ENCODE data around the gene WASL.

The WASL gene

GRCh38 chr7:123687727-123688126, 61.1 kb downstream of the WASL start:
- DNase-seq, result no peak

- DNase-seq, result no peak
Measured at GRCh38 chr7:123687161-123687560, 61.6 kb downstream of the WASL start.

GRCh38 chr7:123682690-123683089, 66.1 kb downstream of the WASL start:
- peak; percentile 3 for DNase-seq

- no peak for DNase-seq
Measured at GRCh38 chr7:123681561-123681960, 67.2 kb downstream of the WASL start.

DNA sequence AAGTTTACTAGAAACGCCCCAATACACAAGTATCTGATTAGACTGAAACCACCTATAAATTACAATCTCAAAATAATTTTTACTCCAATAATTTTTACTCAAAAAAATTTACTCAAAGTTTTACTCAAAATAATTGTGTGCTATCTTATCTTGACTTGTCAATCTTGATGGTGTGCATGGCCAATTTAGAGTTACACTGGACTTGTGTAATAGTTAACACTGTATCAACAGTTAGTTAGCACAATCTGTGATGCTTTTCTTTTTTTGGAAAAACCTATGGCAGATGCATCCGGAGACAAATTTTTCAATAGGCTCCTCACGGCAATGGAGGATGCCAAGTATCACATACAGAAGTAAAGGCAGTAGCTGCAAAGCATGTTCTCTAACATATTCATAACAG, 68.2 kb downstream of the WASL start:
- DNase-seq, result no peak

- no peak for DNase-seq
Measured at GRCh38 chr7:123679614-123680013, 69.2 kb downstream of the WASL start.

GRCh38 chr7:123677061-123677715, 71.6 kb downstream of the WASL start:
- DNase-seq, result no peak

DNA sequence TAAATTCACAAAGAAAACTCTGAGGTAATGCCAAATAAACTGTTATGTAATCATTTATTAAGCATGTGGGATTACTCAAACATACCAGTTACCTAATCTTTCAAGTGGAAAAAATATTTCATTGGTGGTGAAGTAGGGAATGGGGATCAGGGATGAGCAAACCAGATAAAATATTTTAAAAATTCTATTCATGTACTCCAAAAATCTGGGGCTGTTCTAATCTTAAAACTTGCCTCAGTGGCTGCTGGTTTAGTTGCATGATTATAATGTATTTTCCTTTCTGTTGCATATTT, 73.7 kb downstream of the WASL start:
- no peak for DNase-seq

DNA sequence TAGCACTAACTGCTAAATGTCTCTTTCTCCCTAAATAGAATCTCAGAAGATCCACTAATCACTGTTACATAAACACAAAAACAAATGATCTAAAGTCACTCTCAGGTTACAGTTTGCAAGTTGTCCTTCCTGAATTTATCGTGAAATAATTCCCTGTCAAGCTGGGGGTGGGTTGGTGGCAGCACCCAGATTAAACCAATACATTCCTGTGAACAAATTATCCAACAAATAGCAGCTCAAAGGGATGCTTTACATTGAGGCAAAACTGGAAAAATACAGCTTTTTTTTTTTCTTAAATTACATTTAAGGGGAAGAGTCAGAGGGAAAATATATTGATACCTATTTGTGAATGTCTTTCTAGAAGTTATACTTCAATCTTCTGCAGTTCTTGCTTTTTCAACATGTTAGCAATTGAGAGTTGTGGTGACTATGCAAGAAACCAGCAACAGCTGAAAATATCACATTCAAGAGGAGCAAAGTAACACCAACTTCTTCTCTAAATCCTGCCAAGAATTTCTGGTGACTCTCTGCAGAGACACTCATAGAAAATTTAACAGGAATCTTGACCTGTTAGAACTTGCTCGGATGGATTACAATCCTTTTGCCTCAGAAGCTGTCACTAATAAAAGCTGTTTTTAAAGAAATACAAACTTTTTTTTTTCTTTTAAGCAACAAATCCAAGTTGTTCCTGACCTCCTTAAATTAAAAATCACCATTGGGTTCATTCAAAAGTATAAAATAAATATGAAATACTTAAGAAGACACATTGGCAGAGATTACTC, 74.2 kb downstream of the WASL start:
- no peak for DNase-seq

DNA sequence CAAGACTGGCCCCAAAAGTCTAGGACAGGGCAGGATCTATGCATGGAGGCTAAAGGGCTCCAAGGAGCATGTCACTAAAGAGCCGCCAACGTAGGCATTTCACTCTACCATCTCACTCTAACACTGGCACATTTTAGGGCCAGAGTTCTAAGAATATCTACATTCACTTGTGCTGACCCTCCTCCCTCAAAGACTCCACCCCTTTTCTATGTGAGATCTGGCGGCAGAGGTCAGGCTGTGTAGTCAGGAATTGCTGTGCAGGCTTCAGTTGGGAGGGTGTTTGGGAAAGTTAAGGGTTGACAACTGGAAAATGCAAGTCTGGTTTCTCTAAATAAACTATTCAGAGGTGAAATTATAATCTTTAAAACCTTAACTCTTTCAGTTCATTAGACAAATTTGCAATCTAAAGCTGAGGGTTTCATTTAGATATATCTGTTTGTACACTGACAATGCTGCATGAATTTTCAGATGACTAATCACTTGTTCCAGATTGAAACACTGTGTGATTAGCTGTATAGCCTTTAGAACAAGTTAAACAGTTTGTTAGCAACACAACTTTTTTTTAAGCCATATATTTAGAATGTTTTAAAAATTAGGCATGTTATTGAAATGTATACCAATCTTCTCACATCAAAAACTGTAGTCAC, 74.9 kb downstream of the WASL start:
- DNase-seq, result no peak

GRCh38 chr7:123673137-123673732, 75.6 kb downstream of the WASL start:
- no peak for DNase-seq

- DNase-seq, result no peak
Measured at GRCh38 chr7:123669485-123669884, 79.3 kb downstream of the WASL start.

- DNase-seq, result no peak
Measured at GRCh38 chr7:123666492-123666891, 82.3 kb downstream of the WASL start.

GRCh38 chr7:123665896-123666295, 82.9 kb downstream of the WASL start:
- no peak for DNase-seq

GRCh38 chr7:123665157-123665556, 83.6 kb downstream of the WASL start:
- DNase-seq, result no peak

DNA sequence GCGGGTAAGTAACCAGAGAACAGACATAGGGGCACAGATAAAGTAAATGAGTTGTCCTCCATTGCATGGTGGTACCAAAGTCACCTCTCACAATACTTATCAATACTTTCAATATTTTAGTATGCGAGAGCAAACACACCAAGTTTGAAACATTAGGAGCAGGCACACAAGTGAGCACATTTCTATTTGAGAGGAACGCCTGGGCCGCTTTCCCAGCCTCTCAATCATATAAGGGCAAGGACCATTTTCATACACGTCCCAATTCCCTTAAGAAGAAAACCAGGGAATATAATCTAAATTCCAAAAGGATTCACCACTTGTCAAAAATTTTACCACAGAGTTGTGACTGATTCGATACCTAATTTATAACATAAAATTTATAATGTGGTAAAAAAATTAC, 85.6 kb downstream of the WASL start:
- no peak for DNase-seq

GRCh38 chr7:123662755-123663154, 86.0 kb downstream of the WASL start:
- no peak for DNase-seq

DNA sequence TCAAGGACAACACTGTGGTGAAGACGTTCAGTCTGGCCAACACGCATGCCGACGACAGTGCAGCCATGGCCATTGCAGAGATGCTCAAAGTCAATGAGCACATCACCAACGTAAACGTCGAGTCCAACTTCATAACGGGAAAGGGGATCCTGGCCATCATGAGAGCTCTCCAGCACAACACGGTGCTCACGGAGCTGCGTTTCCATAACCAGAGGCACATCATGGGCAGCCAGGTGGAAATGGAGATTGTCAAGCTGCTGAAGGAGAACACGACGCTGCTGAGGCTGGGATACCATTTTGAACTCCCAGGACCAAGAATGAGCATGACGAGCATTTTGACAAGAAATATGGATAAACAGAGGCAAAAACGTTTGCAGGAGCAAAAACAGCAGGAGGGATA, 86.5 kb downstream of the WASL start:
- no peak for DNase-seq

GRCh38 chr7:123661765-123662164, 87.0 kb downstream of the WASL start:
- DNase-seq, result no peak

- no peak for DNase-seq
Measured at GRCh38 chr7:123660514-123661354, 88.1 kb downstream of the WASL start.

DNA sequence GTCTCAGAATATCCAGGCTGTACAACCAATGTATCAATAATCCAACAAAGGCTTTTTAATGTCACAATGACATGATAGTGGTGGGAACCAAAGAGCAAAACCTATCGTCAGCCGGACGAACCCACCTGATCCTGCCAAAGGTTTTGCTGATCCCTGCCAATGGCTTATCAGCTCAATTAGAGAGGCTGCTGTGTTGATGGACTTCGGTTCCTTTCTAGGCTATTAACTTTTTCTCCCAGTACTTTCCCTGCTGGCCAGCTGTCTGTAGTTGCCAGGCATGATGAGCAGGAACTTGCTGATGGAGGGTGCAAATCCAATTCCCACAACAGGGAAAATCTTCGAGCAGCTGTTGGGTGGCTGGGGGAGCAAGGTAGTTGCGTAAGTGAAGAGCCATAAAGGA, 90.8 kb downstream of the WASL start:
- DNase-seq, result no peak

DNA sequence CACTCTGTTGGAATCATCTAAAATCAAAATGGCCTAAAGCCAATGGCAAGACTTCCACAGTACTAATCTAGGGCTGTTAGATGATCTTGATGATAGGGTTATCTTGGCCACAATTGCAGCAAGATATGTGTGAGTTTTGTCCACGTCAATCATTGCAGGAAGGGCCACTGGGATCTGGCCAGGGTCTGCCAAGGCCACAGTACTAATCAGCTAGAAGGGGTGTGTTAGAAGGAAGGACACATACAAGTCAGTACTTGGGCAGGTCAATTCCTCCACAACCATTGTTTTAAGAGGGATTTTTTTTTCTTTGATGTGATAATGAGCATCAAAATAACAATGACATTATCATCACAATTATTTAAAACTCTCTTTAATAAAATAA, 91.5 kb downstream of the WASL start:
- DNase-seq, result no peak

Data from SHP77 treated with DMSO at 0.1 percent for 48 hours (cell line).